Stimulated activated memory B cell treated with anti-CD40 and anti-IgM and Interleukin-4, amounts not matched to agents 10 μg/mL and 1 μg/mL and 100 μg/mL, for 72 hours (primary cell): ENCODE measurements around the gene MAGEF1.
A peak's percentile ranks its signal among the peaks of the same experiment; 100 is the strongest.

ENCODE experiments used
- ATAC-seq: fragments of 150-1000 bp; cut with Tn5 transposase; 2 replicates; pipeline ENCODE4 v1.10.0; 2021
- H3K27ac Mint-ChIP-seq: one replicate; pipeline ENCODE4 v1.8.0; 2022; ENCODE audit warnings: mild to moderate bottlenecking, mixed read lengths
- H3K27me3 Mint-ChIP-seq: one replicate; pipeline ENCODE4 v1.8.0; 2022; ENCODE audit warnings: mixed read lengths
- H3K36me3 Mint-ChIP-seq: one replicate; pipeline ENCODE4 v1.8.0; 2022; ENCODE audit warnings: mixed read lengths
- H3K4me1 Mint-ChIP-seq: one replicate; pipeline ENCODE4 v1.8.0; 2022; ENCODE audit warnings: mixed read lengths
- H3K4me3 Mint-ChIP-seq: one replicate; pipeline ENCODE4 v1.8.0; 2022; ENCODE audit warnings: mild to moderate bottlenecking, moderate library complexity, mixed read lengths
- H3K9me3 Mint-ChIP-seq: one replicate; pipeline ENCODE4 v1.8.0; 2022; ENCODE audit warnings: mixed read lengths

Gene MAGEF1

DNA sequence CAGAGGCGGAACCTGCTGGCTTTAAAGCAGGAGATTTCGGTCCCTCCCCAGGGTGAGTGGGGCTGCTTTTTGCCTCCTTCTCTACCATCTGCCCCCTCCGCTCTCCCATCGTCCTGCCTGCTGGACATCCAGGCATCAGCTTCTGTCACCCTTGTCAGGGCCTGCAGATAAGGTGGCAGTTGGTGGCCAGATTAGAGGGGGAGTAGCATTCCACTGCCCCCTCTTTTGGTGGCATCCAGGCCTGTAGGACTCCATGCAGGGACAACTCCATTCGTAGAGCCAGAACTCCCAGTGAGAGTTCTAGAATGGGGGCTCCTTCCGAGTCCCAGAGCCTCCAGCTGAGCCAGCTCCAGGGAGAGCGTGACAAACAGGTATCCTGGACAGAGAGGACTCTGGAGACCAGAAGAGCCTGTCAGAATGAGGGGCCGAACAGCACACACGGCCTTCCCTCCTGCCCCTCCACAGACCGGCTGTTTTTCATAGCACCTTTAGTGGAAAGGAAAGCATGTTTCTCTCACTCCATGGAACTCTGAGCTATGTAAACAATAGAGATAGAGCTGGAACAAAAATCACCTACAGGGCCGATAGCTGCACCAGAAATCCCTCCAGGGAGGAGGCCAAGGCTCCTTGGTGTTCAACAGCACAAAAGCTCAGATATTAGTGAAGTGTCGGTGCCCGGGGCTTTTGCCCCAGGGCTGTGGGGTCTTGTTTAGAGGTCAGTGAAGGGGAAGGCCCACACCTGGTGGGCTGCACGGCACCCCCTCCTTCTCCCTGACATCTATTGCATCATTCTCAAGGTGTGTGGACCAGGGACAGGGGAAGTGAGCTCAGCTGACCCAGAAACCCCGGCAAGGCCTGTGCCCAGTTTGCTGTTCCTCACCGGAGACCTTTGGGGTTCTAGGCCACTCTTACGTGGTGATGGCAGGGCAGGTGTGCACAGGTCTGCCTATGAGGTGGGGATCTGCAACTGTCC lies 34.2 kb downstream of the MAGEF1 start:
- Mint-ChIP-seq H3K9me3 (no peaks in the 10 kb centered on the region), H3K27ac (peak overlapping the region; percentile 17), H3K4me1 (peaks cover 32% of the 10 kb centered on the region)

DNA sequence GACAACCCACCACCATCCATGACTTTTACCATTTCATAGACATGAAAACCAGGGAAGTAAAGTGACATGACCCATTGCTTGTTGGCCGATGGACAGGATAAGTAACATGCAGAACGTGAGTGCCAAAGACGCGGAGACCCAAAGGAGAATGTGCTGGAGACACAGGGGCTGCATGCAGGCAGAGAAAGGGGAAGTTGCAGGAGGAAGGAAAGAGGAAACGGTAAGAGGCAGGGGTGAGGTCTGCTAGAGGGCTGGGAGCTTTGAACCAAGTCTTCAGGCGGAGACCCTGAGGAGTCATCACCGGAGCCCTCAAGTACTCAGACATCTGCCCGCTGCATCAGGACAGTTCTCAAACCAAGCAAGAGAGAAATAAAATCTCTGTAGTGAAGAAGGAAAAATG lies 34.9 kb downstream of the MAGEF1 start:
- H3K9me3 Mint-ChIP-seq: no peaks in the 10 kb centered on the region
- peak; percentile 84 for ATAC-seq
- peak overlapping the region; percentile 17 for H3K27ac Mint-ChIP-seq
- peaks cover 32% of the 10 kb centered on the region for H3K4me1 Mint-ChIP-seq
- no peak overlapping the region for H3K4me3 Mint-ChIP-seq
- peaks cover 3% of the 10 kb centered on the region for H3K27me3 Mint-ChIP-seq
- no peaks in the 10 kb centered on the region for H3K36me3 Mint-ChIP-seq

More for the DNA sequence above, 34.2 kb downstream of the MAGEF1 start:
- ATAC-seq: no peak
- no peak overlapping the region for H3K4me3 Mint-ChIP-seq
- H3K36me3 Mint-ChIP-seq: no peaks in the 10 kb centered on the region
- no peaks in the 10 kb centered on the region for H3K27me3 Mint-ChIP-seq

DNA sequence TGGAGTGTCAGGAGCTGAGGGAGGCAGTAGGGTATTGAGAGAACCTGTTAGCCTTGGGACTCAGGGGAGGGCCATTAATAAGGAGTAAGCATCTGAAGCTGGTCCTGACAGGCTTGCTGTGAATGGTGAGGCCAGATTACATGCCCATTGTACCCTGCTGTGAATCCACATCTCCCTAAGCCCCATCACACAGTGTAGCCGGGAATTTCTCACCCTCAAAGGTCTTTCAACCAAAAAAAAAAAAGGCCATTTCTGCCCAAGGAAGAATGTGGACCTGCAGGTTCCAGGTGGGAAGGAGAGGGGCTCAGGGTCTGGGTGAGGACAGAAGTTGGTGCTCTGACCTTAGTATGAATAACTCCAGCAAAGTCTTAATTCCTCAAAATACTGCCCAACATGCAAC lies 37.2 kb downstream of the MAGEF1 start:
- H3K36me3 Mint-ChIP-seq: no peaks in the 10 kb centered on the region
- ATAC-seq: no peak
- no peak overlapping the region for H3K27ac Mint-ChIP-seq
- peaks cover 24% of the 10 kb centered on the region for H3K27me3 Mint-ChIP-seq
- H3K4me1 Mint-ChIP-seq: peaks cover 32% of the 10 kb centered on the region
- H3K4me3 Mint-ChIP-seq: no peak overlapping the region
- peaks cover 7% of the 10 kb centered on the region for H3K9me3 Mint-ChIP-seq

DNA sequence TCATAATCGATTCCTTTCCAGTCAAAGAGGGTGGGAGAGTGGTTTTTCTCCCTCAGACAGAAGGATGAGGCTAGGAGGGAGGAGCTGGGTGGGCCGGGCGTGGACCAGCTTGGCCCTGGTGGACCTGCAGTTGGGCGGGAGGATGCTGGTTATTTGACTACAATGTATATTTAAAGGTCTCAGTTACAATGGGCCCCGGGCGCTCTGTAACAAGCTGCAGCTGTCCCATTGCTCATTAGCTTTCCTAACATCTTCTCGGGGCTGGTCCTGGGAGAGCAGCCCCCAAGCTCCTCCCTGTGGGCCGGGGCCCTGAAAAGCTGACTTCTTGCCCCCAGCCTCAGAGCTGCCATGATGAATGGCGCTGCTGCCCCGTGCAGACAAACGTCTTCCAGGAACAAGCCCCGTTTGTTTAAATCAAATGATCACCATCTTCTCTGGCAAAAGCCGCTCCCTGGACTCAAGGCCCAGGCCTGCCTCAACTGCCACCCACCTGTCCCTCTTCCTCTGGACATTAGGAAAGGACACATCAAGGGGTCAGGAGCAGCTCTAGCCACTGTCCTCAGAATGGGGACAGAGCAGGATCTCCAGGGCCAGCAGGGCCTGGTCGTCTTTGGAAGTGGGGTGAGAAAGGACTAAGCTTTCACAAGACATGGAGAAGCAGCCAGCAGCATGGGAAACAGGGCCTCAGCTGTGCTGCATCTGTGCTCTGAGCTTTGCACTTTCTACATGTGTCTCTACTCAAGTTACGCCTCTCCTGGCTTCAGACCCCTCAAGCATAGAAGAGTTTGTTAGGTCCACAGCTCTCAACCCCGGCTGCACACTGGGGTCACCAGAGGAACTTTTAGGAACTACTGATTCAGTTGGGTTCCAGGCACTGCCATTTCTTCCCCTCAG lies 38.6 kb downstream of the MAGEF1 start:
- Mint-ChIP-seq H3K4me3 (no peak overlapping the region), H3K36me3 (no peaks in the 10 kb centered on the region), H3K9me3 (peaks cover 7% of the 10 kb centered on the region), H3K27me3 (peaks cover 24% of the 10 kb centered on the region), H3K27ac (no peak overlapping the region), H3K4me1 (peaks cover 18% of the 10 kb centered on the region)
- ATAC-seq: no peak

DNA sequence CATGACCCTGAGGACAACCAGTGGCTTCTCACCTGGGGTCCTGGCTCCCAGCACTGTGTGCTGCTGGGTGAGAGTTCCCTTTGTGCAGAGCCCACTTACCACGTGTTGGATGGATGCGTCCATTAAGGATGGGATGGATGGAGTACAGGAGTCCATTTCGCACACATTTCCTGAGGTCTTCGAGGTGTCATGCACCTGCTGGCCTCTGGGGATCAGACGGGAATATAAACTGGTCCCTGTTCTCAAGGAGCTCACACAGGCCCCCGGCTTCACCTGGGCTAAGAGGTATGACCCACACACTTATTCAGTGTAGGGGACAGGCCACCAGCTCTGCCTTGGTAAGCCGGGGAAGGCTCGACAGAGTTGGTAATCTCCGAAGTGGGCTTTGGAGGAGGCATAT lies 39.5 kb downstream of the MAGEF1 start:
- H3K4me3 Mint-ChIP-seq: no peak overlapping the region
- no peak overlapping the region for H3K27ac Mint-ChIP-seq
- no peaks in the 10 kb centered on the region for H3K36me3 Mint-ChIP-seq
- H3K4me1 Mint-ChIP-seq: peaks cover 9% of the 10 kb centered on the region
- ATAC-seq: no peak
- H3K9me3 Mint-ChIP-seq: peaks cover 7% of the 10 kb centered on the region
- H3K27me3 Mint-ChIP-seq: peaks cover 25% of the 10 kb centered on the region

DNA sequence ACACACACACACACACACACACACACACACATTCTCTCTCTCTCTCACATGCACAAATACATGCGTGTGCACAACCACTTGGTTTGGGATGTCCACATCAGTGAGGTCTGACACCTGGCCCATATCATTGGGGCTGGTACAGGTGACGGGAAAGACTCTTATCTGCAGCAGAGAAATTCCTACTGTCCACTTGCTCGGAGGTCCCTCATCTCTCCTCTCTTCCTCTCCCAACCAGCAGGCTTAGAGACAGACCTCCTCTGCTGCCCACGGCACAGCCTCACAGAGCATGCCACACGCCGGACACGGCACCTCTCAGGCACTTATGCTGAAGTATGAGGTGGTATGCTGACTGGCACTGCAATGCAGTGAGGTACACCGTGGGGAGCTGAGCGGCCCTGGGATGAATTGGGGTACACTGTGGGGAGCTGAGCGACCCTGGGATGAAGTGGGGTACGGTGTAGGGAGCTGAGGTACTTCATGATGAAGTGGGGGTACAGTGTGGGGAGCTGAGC lies 41.7 kb downstream of the MAGEF1 start:
- Mint-ChIP-seq H3K27ac (no peak overlapping the region), H3K9me3 (peaks cover 7% of the 10 kb centered on the region), H3K4me1 (peaks cover 4% of the 10 kb centered on the region), H3K27me3 (peaks cover 39% of the 10 kb centered on the region), H3K4me3 (no peak overlapping the region), H3K36me3 (no peaks in the 10 kb centered on the region)
- no peak for ATAC-seq

DNA sequence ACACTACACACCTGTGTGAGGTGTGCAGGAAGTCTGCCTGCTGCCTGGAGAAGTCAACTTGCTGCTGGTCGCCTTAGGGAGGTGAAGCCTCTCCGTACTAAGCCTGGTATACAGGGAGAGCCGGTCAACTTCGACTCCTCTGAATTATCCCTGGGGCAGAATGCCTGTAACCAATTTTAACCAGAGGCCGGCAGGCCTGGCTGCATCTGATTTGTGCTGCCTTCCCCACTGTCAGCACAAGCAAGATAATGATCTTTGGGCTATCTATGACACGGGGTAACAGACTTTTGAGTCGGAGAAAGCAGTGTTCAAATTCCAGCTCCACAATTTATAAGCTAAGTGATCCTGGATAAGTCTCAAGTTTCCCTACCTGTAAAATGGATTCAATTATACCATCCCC lies 42.3 kb downstream of the MAGEF1 start:
- Mint-ChIP-seq H3K4me3 (no peak overlapping the region), H3K27me3 (peaks cover 39% of the 10 kb centered on the region), H3K36me3 (no peaks in the 10 kb centered on the region), H3K4me1 (peaks cover 9% of the 10 kb centered on the region), H3K9me3 (peaks cover 7% of the 10 kb centered on the region), H3K27ac (no peak overlapping the region)
- ATAC-seq: no peak

DNA sequence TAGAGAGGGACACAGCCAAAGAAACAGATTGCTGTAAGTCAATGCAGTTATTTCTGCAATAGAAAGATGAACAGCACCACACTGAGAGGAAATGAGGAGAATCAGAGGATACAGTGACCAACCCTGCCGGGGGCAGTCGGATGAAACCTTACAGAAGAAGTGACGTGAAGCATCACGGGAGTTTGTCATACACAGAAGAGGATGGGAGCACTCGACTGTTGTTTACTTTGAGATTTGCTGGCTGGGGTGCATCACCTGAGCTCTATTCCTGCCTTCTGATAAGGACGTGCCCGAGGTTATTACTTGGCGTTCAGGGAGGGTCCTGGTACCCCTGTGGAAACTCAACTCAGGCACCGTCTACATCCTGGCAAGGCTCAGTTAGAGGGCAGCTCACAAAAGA lies 45.4 kb downstream of the MAGEF1 start:
- no peak for ATAC-seq
- no peak overlapping the region for H3K27ac Mint-ChIP-seq
- H3K4me3 Mint-ChIP-seq: no peak overlapping the region
- H3K9me3 Mint-ChIP-seq: peaks cover 4% of the 10 kb centered on the region
- no peaks in the 10 kb centered on the region for H3K36me3 Mint-ChIP-seq
- H3K27me3 Mint-ChIP-seq: peaks cover 31% of the 10 kb centered on the region
- H3K4me1 Mint-ChIP-seq: peaks cover 22% of the 10 kb centered on the region

DNA sequence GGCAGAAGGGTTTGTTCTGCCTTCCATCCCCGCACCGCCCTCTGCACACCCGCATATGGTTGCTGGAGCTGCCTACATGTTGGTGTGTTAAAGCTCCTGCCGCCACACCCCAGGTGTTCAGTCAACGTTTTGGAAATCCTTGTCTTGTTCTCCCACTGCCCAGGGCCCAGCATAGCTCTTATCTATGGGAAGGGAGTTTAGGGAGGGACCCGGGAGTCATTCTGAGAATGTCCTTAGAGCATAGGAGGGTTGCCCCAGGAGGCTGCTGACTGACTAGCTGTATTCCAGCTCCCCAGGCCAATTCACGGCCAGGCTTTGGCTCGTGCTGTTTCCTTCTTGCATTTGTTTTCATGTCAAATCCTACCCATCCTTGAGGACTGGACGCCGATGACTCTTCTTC lies 46.8 kb downstream of the MAGEF1 start:
- Mint-ChIP-seq H3K9me3 (no peaks in the 10 kb centered on the region), H3K27ac (no peak overlapping the region), H3K27me3 (peaks cover 18% of the 10 kb centered on the region), H3K36me3 (no peaks in the 10 kb centered on the region), H3K4me1 (peaks cover 22% of the 10 kb centered on the region), H3K4me3 (no peak overlapping the region)
- ATAC-seq: no peak

DNA sequence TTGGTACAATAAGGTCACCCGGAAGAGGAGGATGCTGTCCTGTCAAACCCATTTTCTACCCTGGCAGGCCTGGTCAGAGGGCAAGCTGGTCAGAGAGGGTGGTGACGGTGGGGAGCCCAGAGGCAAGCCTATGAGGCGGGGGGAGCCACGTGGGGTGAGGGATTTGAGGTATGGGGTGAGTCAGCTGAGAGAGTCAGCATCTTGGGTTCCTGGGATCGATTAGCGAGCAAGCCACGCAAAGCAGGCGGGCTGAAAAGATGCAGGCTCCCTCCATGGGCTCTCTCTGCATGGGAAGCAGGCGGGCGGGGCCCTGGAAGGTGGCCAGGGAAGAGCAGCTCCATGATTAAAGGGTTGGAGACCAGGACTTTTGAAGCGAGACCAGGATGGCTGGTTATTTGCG lies 48.1 kb downstream of the MAGEF1 start:
- Mint-ChIP-seq H3K4me1 (peaks cover 25% of the 10 kb centered on the region), H3K27me3 (peaks cover 21% of the 10 kb centered on the region), H3K9me3 (no peaks in the 10 kb centered on the region), H3K4me3 (no peak overlapping the region), H3K36me3 (no peaks in the 10 kb centered on the region), H3K27ac (no peak overlapping the region)
- ATAC-seq: no peak

DNA sequence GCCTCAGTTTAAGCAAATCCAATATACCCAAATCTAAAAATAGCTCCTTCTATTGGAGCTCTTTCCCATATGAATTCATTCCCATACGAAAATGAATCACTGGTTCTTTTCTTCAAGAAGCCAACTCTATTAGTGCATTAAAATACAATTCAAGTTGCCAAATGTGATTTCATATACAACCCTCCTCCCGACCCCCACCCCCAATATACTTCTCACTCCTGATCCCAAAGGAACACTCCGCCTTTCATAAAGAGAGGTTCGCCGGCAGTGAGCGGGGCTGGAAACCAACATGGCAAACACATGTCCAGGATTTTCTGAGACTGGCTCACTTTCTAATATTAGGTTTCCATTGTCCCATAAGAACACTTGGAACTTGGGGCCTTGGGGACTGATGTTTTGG lies 48.5 kb downstream of the MAGEF1 start:
- H3K36me3 Mint-ChIP-seq: no peaks in the 10 kb centered on the region
- H3K4me3 Mint-ChIP-seq: no peak overlapping the region
- peaks cover 29% of the 10 kb centered on the region for H3K4me1 Mint-ChIP-seq
- no peak for ATAC-seq
- H3K27ac Mint-ChIP-seq: no peak overlapping the region
- H3K9me3 Mint-ChIP-seq: no peaks in the 10 kb centered on the region
- peaks cover 24% of the 10 kb centered on the region for H3K27me3 Mint-ChIP-seq

DNA sequence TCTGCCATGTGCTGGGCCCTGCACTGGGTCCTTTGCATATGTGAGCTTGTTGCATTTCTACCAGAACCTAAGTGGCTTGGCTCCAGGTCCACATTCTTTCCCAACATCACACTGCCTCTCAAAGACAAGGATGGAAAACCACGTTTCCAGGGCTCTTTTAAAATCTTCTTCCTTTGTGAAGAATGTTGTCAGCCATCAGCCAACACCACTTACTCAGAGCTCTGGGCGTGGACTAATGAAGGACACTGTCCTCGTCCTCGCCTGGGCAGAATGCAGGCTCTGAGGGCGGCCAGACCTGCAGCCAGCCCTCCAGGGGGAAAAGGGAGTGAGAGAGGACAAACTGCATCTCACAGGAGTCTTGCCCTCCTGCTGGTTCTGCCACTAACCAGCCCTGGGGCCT lies 49.7 kb downstream of the MAGEF1 start:
- Mint-ChIP-seq H3K27ac (no peak overlapping the region), H3K27me3 (peaks cover 22% of the 10 kb centered on the region), H3K4me3 (no peak overlapping the region), H3K4me1 (peaks cover 33% of the 10 kb centered on the region), H3K36me3 (no peaks in the 10 kb centered on the region), H3K9me3 (no peaks in the 10 kb centered on the region)
- ATAC-seq: no peak

DNA sequence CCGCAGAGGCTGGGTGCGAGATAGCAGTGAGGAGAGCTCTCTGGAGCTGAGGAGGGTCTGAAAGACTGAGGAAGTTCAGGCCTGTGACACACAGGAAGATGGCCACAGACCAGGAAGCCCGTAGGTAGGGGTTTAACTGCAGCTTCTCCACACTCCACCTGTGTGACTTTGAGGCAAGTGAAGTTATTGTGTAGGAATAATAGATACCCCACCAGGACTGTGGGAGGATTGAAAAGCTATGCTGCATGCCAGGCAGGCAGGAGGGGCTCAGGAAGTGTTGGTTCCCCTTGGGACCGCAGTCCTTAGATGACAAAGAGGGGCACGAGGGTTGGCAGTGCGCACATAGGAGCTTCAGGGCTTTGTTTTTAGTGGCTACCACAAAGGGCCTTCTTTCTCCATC lies 50.9 kb downstream of the MAGEF1 start:
- no peaks in the 10 kb centered on the region for H3K36me3 Mint-ChIP-seq
- ATAC-seq: no peak
- no peak overlapping the region for H3K4me3 Mint-ChIP-seq
- H3K4me1 Mint-ChIP-seq: peaks cover 42% of the 10 kb centered on the region
- peaks cover 9% of the 10 kb centered on the region for H3K27me3 Mint-ChIP-seq
- no peak overlapping the region for H3K27ac Mint-ChIP-seq
- H3K9me3 Mint-ChIP-seq: no peaks in the 10 kb centered on the region
